Neural progenitor cell (in vitro differentiated cells): ENCODE data around the gene IGFBP4. TPM values are rescaled to one million over a fixed set of nuclear protein-coding genes. Genes with fewer than 3 reads are reported as not detected.

Experiments used
- DNase-seq: peaks from one replicate; pipeline ENCODE4 v3.0.0-alpha.2; 2016; ENCODE audit warnings: low spot score
- H2AFZ ChIP-seq: fragments of 200-600 bp; sonication (generic); replicated peaks from 2 replicates; pipeline ENCODE4 v1.6.1; 2016; ENCODE audit warnings: antibody characterized with exemption
- H3F3A ChIP-seq: fragments of 200-600 bp; sonication (generic); 2 replicates; pipeline ENCODE4 v1.6.1; 2016; ENCODE audit warnings: antibody characterized with exemption, low read depth
- H3K27ac ChIP-seq: fragments of 200-600 bp; sonication (generic); 2 replicates; pipeline ENCODE4 v1.5.1; 2016; ENCODE audit warnings: mild to moderate bottlenecking
- H3K27me3 ChIP-seq: fragments of 200-600 bp; sonication (generic); 2 replicates; pipeline ENCODE4 v1.6.1; 2016; ENCODE audit warnings: mild to moderate bottlenecking, moderate library complexity
- H3K36me3 ChIP-seq: fragments of 200-600 bp; sonication (generic); 2 replicates; pipeline ENCODE4 v1.5.1; 2016
- H3K4me1 ChIP-seq: fragments of 200-600 bp; sonication (generic); 2 replicates; pipeline ENCODE4 v1.6.1; 2016; ENCODE audit warnings: mixed run types
- H3K4me2 ChIP-seq: fragments of 200-600 bp; sonication (generic); 2 replicates; pipeline ENCODE4 v1.6.1; 2016
- H3K4me3 ChIP-seq: fragments of 200-600 bp; sonication (generic); 2 replicates; pipeline ENCODE4 v1.5.1; 2016
- H3K79me2 ChIP-seq: fragments of 200-600 bp; sonication (generic); 2 replicates; pipeline ENCODE4 v1.6.1; 2016; ENCODE audit warnings: low read depth
- H3K9ac ChIP-seq: fragments of 200-600 bp; sonication (generic); 2 replicates; pipeline ENCODE4 v1.6.1; 2016
- H3K9me3 ChIP-seq: fragments of 200-600 bp; sonication (generic); 2 replicates; pipeline ENCODE4 v1.5.1; 2016; ENCODE audit warnings: low read depth
- H4K20me1 ChIP-seq: fragments of 200-600 bp; sonication (generic); 2 replicates; pipeline ENCODE4 v1.6.1; 2016; ENCODE audit warnings: low read depth
- H3K27ac Mint-ChIP-seq: 3 replicates; pipeline ENCODE4 v1.8.0; 2021; ENCODE audit warnings: mixed read lengths
- H3K27me3 Mint-ChIP-seq: 2 replicates; pipeline ENCODE4 v1.8.0; 2022; ENCODE audit warnings: low read depth, mild to moderate bottlenecking, inconsistent platforms, moderate library complexity, mixed read lengths; ENCODE audit not compliant: insufficient read depth
- H3K36me3 Mint-ChIP-seq: 3 replicates; pipeline ENCODE4 v1.8.0; 2021; ENCODE audit warnings: mixed read lengths
- H3K4me1 Mint-ChIP-seq: 3 replicates; pipeline ENCODE4 v1.8.0; 2021; ENCODE audit warnings: mixed read lengths
- H3K4me3 Mint-ChIP-seq: 3 replicates; pipeline ENCODE4 v1.8.0; 2021; ENCODE audit warnings: mild to moderate bottlenecking, moderate library complexity, mixed read lengths
- H3K9me3 Mint-ChIP-seq: 3 replicates; pipeline ENCODE4 v1.8.0; 2020; ENCODE audit warnings: mixed read lengths
- EZH2 ChIP-seq: fragments of 200-600 bp; sonication (generic); IDR thresholded peaks from 2 replicates; pipeline ENCODE4 v1.6.1; 2017; ENCODE audit warnings: antibody characterized with exemption, mild to moderate bottlenecking, moderate library complexity
- EZH2phosphoT487 ChIP-seq: fragments of 200-600 bp; sonication (generic); IDR thresholded peaks from 2 replicates; pipeline ENCODE4 v1.6.1; 2017; ENCODE audit warnings: antibody characterized with exemption
- total RNA-seq: library from RNA; depleted of rRNA; stranded (reverse); fragments of >200 nt; gene quantifications from 2 replicates; pipeline ENCODE4 v1.2.3, GENCODE V29; 2015; ENCODE audit warnings: low replicate concordance
- TF ChIP-seq, protein P1 (sequence below): fragments of 200-600 bp; sonication (generic); IDR thresholded peaks from 2 replicates; pipeline ENCODE4 v1.5.1; 2017; ENCODE audit warnings: antibody characterized with exemption, mild to moderate bottlenecking

Gene IGFBP4
- total RNA-seq, 1 donor from 2014 or later, result 14.4 TPM

DNA sequence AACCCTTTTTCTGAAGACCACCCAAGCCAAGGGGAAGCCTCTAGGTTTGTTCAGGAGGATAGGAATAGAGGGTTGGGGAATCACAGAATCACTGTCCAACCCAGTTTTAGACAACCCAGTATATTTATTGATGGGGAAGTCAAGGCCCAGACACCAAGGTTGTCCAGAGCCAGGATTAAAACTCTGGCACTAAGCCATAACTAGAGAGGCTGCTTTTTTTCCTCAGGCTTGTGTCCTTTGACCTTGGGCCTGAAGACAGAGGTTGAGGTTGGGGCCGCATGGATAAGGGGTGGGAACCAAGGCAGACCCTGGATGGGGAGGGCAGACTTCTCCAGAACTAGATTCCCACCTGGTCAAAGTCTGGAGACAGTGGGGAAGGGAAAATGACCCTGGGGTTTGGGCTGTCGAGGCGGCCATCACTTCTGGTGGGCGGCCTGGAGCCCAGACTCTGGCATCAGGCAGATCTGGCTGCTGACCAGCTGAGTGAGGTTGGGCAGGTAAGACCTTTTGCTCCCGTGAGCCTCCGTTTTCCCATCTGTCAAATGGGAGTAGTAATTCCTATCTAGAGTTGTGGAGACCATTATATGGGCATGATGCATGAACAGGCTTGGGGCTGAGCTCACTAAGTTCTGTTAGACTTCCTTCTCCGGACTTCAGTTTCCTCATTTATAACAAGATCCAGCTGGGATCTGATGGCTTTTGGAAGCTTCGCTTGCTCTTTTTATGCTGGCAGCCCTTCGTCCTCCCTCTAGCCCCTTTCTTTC is 17.9 kb downstream of the IGFBP4 start:
- no peaks in the 10 kb centered on the region for H3F3A ChIP-seq
- H3K9ac ChIP-seq, result no peak overlapping the region
- no peak overlapping the region for H3K27ac ChIP-seq

DNA sequence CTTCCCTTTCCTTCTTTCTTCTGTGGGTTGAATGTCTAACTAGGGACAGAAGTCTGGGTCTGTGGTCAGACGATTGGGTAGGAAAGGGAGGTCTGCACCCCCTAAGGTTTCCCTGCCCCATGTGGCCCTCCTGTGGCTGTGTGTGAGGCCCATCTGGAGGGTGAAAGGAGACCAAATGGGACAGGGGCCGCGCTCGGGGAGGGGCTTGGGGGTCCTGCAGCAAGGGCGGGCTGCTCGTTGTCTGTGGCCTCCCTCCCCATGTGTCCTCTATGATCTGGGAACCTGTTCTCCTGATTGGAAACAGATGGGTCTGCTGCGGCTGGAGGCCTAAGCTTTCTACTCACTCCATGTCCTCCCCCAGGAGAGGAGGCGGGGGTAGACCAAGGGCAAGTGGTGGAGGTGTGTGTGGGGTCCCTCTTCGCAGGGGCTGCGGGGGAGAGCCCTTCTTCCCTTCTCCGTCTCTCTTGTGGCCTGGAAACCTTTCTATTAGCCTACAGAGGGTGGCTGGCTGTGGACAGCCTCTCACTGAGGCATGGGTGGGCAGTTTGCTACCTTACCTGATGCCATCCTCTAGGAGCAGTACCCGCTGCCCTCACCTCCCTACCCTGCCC is 18.6 kb downstream of the IGFBP4 start:
- H3K4me1 Mint-ChIP-seq, result peaks cover 46% of the 10 kb centered on the region
- Histone ChIP-seq H3K4me3 (no peak overlapping the region), H3K27ac (no peak overlapping the region), H3K9ac (no peak overlapping the region), H3K27me3 (no peaks in the 10 kb centered on the region), H3F3A (no peaks in the 10 kb centered on the region), H3K9me3 (no peaks in the 10 kb centered on the region), H3K36me3 (no peaks in the 10 kb centered on the region), H3K4me1 (peaks cover 16% of the 10 kb centered on the region), H3K79me2 (no peaks in the 10 kb centered on the region), H4K20me1 (no peaks in the 10 kb centered on the region), H3K4me2 (no peak overlapping the region), H2AFZ (no peak overlapping the region)
- no peak overlapping the region for H3K27ac Mint-ChIP-seq
- TF ChIP-seq EZH2 (no peak), EZH2phosphoT487 (no peak)
- TF ChIP-seq, protein P1, sequence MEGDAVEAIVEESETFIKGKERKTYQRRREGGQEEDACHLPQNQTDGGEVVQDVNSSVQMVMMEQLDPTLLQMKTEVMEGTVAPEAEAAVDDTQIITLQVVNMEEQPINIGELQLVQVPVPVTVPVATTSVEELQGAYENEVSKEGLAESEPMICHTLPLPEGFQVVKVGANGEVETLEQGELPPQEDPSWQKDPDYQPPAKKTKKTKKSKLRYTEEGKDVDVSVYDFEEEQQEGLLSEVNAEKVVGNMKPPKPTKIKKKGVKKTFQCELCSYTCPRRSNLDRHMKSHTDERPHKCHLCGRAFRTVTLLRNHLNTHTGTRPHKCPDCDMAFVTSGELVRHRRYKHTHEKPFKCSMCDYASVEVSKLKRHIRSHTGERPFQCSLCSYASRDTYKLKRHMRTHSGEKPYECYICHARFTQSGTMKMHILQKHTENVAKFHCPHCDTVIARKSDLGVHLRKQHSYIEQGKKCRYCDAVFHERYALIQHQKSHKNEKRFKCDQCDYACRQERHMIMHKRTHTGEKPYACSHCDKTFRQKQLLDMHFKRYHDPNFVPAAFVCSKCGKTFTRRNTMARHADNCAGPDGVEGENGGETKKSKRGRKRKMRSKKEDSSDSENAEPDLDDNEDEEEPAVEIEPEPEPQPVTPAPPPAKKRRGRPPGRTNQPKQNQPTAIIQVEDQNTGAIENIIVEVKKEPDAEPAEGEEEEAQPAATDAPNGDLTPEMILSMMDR, result no peak
- no peaks in the 10 kb centered on the region for H3K9me3 Mint-ChIP-seq
- no peak for DNase-seq
- H3K4me3 Mint-ChIP-seq, result no peak overlapping the region
- peaks cover 3% of the 10 kb centered on the region for H3K36me3 Mint-ChIP-seq
- H3K27me3 Mint-ChIP-seq, result peaks cover 3% of the 10 kb centered on the region

More for the DNA sequence above, 17.9 kb downstream of the IGFBP4 start:
- peaks cover 3% of the 10 kb centered on the region for H3K27me3 Mint-ChIP-seq
- Histone ChIP-seq H3K27me3 (no peaks in the 10 kb centered on the region), H2AFZ (no peak overlapping the region), H3K4me3 (no peak overlapping the region), H3K9me3 (no peaks in the 10 kb centered on the region), H4K20me1 (no peaks in the 10 kb centered on the region), H3K4me1 (peaks cover 16% of the 10 kb centered on the region), H3K4me2 (no peak overlapping the region), H3K79me2 (no peaks in the 10 kb centered on the region), H3K36me3 (no peaks in the 10 kb centered on the region)
- peaks cover 46% of the 10 kb centered on the region for H3K4me1 Mint-ChIP-seq
- no peak overlapping the region for H3K4me3 Mint-ChIP-seq
- DNase-seq, result no peak
- H3K9me3 Mint-ChIP-seq, result no peaks in the 10 kb centered on the region
- TF ChIP-seq, protein P1, result no peak
- TF ChIP-seq EZH2phosphoT487 (no peak), EZH2 (no peak)
- H3K27ac Mint-ChIP-seq, result no peak overlapping the region
- H3K36me3 Mint-ChIP-seq, result peaks cover 5% of the 10 kb centered on the region

DNA sequence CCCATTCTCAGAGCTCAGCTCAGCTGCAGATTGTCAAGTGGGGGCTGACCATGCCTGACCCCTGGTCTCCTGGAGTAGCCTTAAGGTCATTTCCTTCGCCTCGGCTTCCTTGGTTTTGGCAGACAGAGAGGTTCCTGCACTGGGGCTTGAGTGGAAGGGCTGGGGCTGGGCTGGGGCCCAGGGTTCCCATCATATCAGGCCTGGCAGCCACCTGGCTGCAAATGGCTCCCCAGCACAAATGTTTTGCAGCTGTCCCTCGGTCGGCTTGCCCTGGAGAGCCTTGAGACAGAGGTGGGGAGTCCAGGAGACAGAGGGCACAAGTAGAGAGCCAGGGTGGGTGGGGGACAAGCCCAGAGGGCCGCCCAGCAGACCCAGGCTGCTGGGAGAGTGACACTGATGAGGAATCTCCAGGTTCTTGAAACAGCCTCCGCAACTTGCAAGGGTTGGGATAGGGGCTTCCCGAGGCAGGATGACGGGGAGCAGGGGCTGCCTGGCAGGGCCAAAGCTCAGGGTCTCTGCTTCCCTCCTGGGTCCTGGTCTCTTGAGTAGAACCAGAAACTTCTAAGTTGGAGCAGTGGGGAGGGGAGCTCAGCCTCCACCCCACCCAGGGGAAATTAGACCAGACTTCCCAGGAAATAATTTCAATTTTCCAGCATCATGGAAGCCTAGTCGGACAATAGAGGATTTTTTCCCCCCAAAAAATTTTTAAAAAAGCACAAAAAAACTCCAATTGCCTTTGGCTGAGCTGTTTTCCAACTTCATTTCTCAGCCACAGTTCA is 19.3 kb downstream of the IGFBP4 start:
- peak overlapping the region; percentile 26 for H3K4me2 ChIP-seq

More for the DNA sequence above, 19.3 kb downstream of the IGFBP4 start:
- no peak overlapping the region for H2AFZ ChIP-seq
- H3K4me3 ChIP-seq, result no peak overlapping the region
- H3K27me3 ChIP-seq, result no peaks in the 10 kb centered on the region
- no peak for TF ChIP-seq EZH2
- TF ChIP-seq EZH2phosphoT487, result no peak
- TF ChIP-seq, protein P1, result no peak
- H3K9ac ChIP-seq, result no peak overlapping the region
- no peaks in the 10 kb centered on the region for H4K20me1 ChIP-seq
- H3K4me1 Mint-ChIP-seq, result peaks cover 45% of the 10 kb centered on the region
- no peaks in the 10 kb centered on the region for H3K36me3 ChIP-seq
- no peaks in the 10 kb centered on the region for H3K79me2 ChIP-seq
- H3K9me3 ChIP-seq, result no peaks in the 10 kb centered on the region
- peaks cover 1% of the 10 kb centered on the region for H3K36me3 Mint-ChIP-seq
- no peak overlapping the region for H3K4me3 Mint-ChIP-seq
- H3K27me3 Mint-ChIP-seq, result peaks cover 3% of the 10 kb centered on the region
- no peaks in the 10 kb centered on the region for H3K9me3 Mint-ChIP-seq
- DNase-seq, result no peak
- H3K27ac ChIP-seq, result no peak overlapping the region
- H3K4me1 ChIP-seq, result peaks cover 14% of the 10 kb centered on the region
- peak overlapping the region; percentile 83 for H3K27ac Mint-ChIP-seq
- no peaks in the 10 kb centered on the region for H3F3A ChIP-seq
